H9 (cell line): Measurements from ENCODE around the gene ZNF135. TPM values are rescaled to one million over a fixed set of nuclear protein-coding genes. Genes with fewer than 3 reads are reported as not detected.
A peak's percentile ranks its signal among the peaks of the same experiment; 100 is the strongest.

Experiments
- DNase-seq: peaks from one replicate; pipeline ENCODE4 v3.0.0-alpha.2; 2017
- H2AFZ ChIP-seq: one replicate; pipeline ENCODE4 v1.6.1; 2013; ENCODE audit warnings: mild to moderate bottlenecking, low read length, control low read depth, moderate library complexity
- H2AK5ac ChIP-seq: 2 replicates; pipeline ENCODE4 v1.6.1; 2013; ENCODE audit warnings: low read length, control low read depth, mixed read lengths; ENCODE audit not compliant: insufficient read length
- H2BK120ac ChIP-seq: one replicate; pipeline ENCODE4 v1.6.1; 2013; ENCODE audit warnings: low read depth, mild to moderate bottlenecking, low read length, control low read depth, inconsistent platforms; ENCODE audit not compliant: poor library complexity, severe bottlenecking
- H2BK12ac ChIP-seq: 2 replicates; pipeline ENCODE4 v1.6.1; 2013; ENCODE audit warnings: low read length, control low read depth, mixed read lengths, low read depth; ENCODE audit not compliant: insufficient read length
- H2BK15ac ChIP-seq: 2 replicates; pipeline ENCODE4 v1.6.1; 2013; ENCODE audit warnings: low read depth, low read length, control low read depth
- H2BK20ac ChIP-seq: one replicate; pipeline ENCODE4 v1.6.1; 2013; ENCODE audit warnings: low read depth, mild to moderate bottlenecking, low read length, control low read depth, inconsistent platforms; ENCODE audit not compliant: poor library complexity, severe bottlenecking
- H2BK5ac ChIP-seq: 2 replicates; pipeline ENCODE4 v1.6.1; 2013; ENCODE audit warnings: low read length, control low read depth, mixed read lengths; ENCODE audit not compliant: insufficient read length
- H3K14ac ChIP-seq: 2 replicates; pipeline ENCODE4 v1.6.1; 2013; ENCODE audit warnings: low read length, control low read depth; ENCODE audit not compliant: insufficient read depth
- H3K18ac ChIP-seq: 2 replicates; pipeline ENCODE4 v1.6.1; 2013; ENCODE audit warnings: low read depth, mild to moderate bottlenecking, mixed read lengths, low read length, control low read depth; ENCODE audit not compliant: insufficient read length
- H3K23ac ChIP-seq: 2 replicates; pipeline ENCODE4 v1.6.1; 2013; ENCODE audit warnings: low read length, control low read depth, mixed read lengths, low read depth; ENCODE audit not compliant: insufficient read length
- H3K23me2 ChIP-seq: 2 replicates; pipeline ENCODE4 v1.6.1; 2013; ENCODE audit warnings: low read depth, mild to moderate bottlenecking, mixed read lengths, low read length, control low read depth; ENCODE audit not compliant: insufficient read length, poor library complexity, severe bottlenecking
- H3K27ac ChIP-seq: 2 replicates; pipeline ENCODE4 v1.5.1; 2013; ENCODE audit warnings: low read length, control low read depth, mixed read lengths, low read depth; ENCODE audit not compliant: insufficient read length
- H3K27me3 ChIP-seq: 2 replicates; pipeline ENCODE4 v1.6.1; 2013; ENCODE audit warnings: low read length, control low read depth, inconsistent platforms; ENCODE audit not compliant: insufficient read depth
- H3K4ac ChIP-seq: 2 replicates; pipeline ENCODE4 v1.6.1; 2013; ENCODE audit warnings: low read depth, mild to moderate bottlenecking, control low read depth, inconsistent platforms, low read length, moderate library complexity
- H3K4me1 ChIP-seq: 2 replicates; pipeline ENCODE4 v1.6.1; 2013; ENCODE audit warnings: low read length, control low read depth, inconsistent platforms; ENCODE audit not compliant: insufficient read depth
- H3K4me2 ChIP-seq: 2 replicates; pipeline ENCODE4 v1.6.1; 2013; ENCODE audit warnings: low read length, control low read depth, mixed read lengths; ENCODE audit not compliant: insufficient read length, insufficient read depth
- H3K56ac ChIP-seq: 2 replicates; pipeline ENCODE4 v1.6.1; 2013; ENCODE audit warnings: low read depth, mild to moderate bottlenecking, mixed read lengths, low read length, control low read depth; ENCODE audit not compliant: insufficient read length
- H3K79me1 ChIP-seq: 2 replicates; pipeline ENCODE4 v1.6.1; 2013; ENCODE audit warnings: low read depth, mild to moderate bottlenecking, moderate library complexity, low read length, control low read depth, inconsistent platforms; ENCODE audit not compliant: insufficient read depth, poor library complexity, severe bottlenecking
- H3K79me2 ChIP-seq: 2 replicates; pipeline ENCODE4 v1.6.1; 2013; ENCODE audit warnings: low read length, control low read depth, inconsistent platforms; ENCODE audit not compliant: insufficient read depth
- H3K9ac ChIP-seq: 2 replicates; pipeline ENCODE4 v1.6.1; 2013; ENCODE audit warnings: low read length, control low read depth, mixed read lengths; ENCODE audit not compliant: insufficient read length; ENCODE audit errors: extremely low read depth
- H3K9me3 ChIP-seq: one replicate; pipeline ENCODE4 v1.6.1; 2013; ENCODE audit warnings: low read depth, low read length, inconsistent platforms; ENCODE audit not compliant: control insufficient read depth
- H3T11ph ChIP-seq: one replicate; pipeline ENCODE4 v1.6.1; 2013; ENCODE audit warnings: mild to moderate bottlenecking, low read length, control low read depth, inconsistent platforms
- H4K20me1 ChIP-seq: one replicate; pipeline ENCODE4 v1.6.1; 2013; ENCODE audit not compliant: control insufficient read depth, insufficient read length, insufficient read depth
- H4K5ac ChIP-seq: 2 replicates; pipeline ENCODE4 v1.6.1; 2013; ENCODE audit warnings: low read depth, mild to moderate bottlenecking, mixed read lengths, low read length, control low read depth; ENCODE audit not compliant: insufficient read length
- H4K8ac ChIP-seq: replicated peaks from 2 replicates; pipeline ENCODE4 v1.6.1; 2013; ENCODE audit warnings: low read length, control low read depth, mixed read lengths, low read depth; ENCODE audit not compliant: insufficient read length
- H4K91ac ChIP-seq: 2 replicates; pipeline ENCODE4 v1.6.1; 2013; ENCODE audit warnings: low read depth, mild to moderate bottlenecking, moderate library complexity, mixed read lengths, low read length, control low read depth; ENCODE audit not compliant: insufficient read length
- H3K27ac Mint-ChIP-seq, 3 experiments: 2 replicates in 2 of 3; 3 replicates in 1 of 3; pipeline ENCODE4 v1.8.0; 2020 to 2021; ENCODE audit warnings: mixed read lengths in 3 of 3, mild to moderate bottlenecking in 1 of 3, moderate library complexity in 1 of 3
- H3K27me3 Mint-ChIP-seq: 2 replicates; pipeline ENCODE4 v1.8.0; 2021; ENCODE audit warnings: low read depth, mild to moderate bottlenecking, moderate library complexity, mixed read lengths
- H3K36me3 Mint-ChIP-seq, 3 experiments: 2 replicates in 2 of 3; 3 replicates in 1 of 3; pipeline ENCODE4 v1.8.0; 2020 to 2021; ENCODE audit warnings: low read depth in 3 of 3, mixed read lengths in 3 of 3; ENCODE audit not compliant: insufficient read depth in 1 of 3
- H3K4me1 Mint-ChIP-seq, 2 experiments: 2 replicates each; pipeline ENCODE4 v1.8.0; 2020; ENCODE audit warnings: mixed read lengths in 2 of 2
- H3K4me3 Mint-ChIP-seq, 2 experiments: 2 replicates in 1 of 2; 3 replicates in 1 of 2; pipeline ENCODE4 v1.8.0; 2020 to 2021; ENCODE audit warnings: mild to moderate bottlenecking in 2 of 2, mixed read lengths in 2 of 2, moderate library complexity in 1 of 2
- H3K9me3 Mint-ChIP-seq, 2 experiments: 2 replicates in 1 of 2; 3 replicates in 1 of 2; pipeline ENCODE4 v1.8.0; 2020; ENCODE audit warnings: mild to moderate bottlenecking in 2 of 2, mixed read lengths in 2 of 2, moderate library complexity in 1 of 2
- CTCF ChIP-seq: fragments of 200-600 bp; sonication (generic); conservative IDR thresholded peaks from 3 replicates; pipeline ENCODE4 v1.8.0; 2021; ENCODE audit warnings: antibody characterized with exemption, mild to moderate bottlenecking
- WGBS: extraction: QIAGEN DNeasy Blood & Tissue Kit; methylation state at CpG from one replicate; pipeline ENCODE4 v1.1.7; 2013; ENCODE audit warnings: missing lambda C conversion rate, low lambda C conversion rate, mixed read lengths; ENCODE audit not compliant: insufficient read length; ENCODE audit errors: extremely low coverage; 5-methylcytosine and 5-hydroxymethylcytosine counted together
- total RNA-seq: library from RNA; stranded (reverse); gene quantifications from 2 replicates; pipeline ENCODE4 v1.2.1, GENCODE V29; 2021

ZNF135 gene
- total RNA-seq, 1 experiment from 2014 or later = 4.7 TPM

GRCh38 chr19:58021541-58022282 is 37.4 kb upstream of the ZNF135 start:
- H2BK12ac ChIP-seq = no peak overlapping the region
- no peak overlapping the region for H2BK120ac ChIP-seq
- H3K56ac ChIP-seq = no peak overlapping the region
- H3K27me3 ChIP-seq = no peaks in the 10 kb centered on the region
- Mint-ChIP-seq H3K27me3 (peaks cover 13% of the 10 kb centered on the region), H3K36me3 (peaks cover 7 to 12% (median 11%) of the 10 kb centered on the region in 3 experiments), H3K27ac (no peak overlapping the region), H3K4me1 (no peaks in the 10 kb centered on the region), H3K4me3 (no peak overlapping the region), H3K9me3 (peaks cover 70 to 75% of the 10 kb centered on the region in 2 experiments)
- no peak overlapping the region for H2BK15ac ChIP-seq
- no peak overlapping the region for H3K23ac ChIP-seq
- peak; percentile 74 for TF ChIP-seq CTCF
- no peak overlapping the region for H3T11ph ChIP-seq
- H4K8ac ChIP-seq = no peak overlapping the region
- no peak overlapping the region for H4K91ac ChIP-seq
- no peaks in the 10 kb centered on the region for H3K9me3 ChIP-seq
- no peaks in the 10 kb centered on the region for H3K23me2 ChIP-seq
- H3K79me1 ChIP-seq = no peaks in the 10 kb centered on the region
- no peak overlapping the region for H2BK20ac ChIP-seq
- H2AFZ ChIP-seq = no peak overlapping the region
- H2BK5ac ChIP-seq = no peak overlapping the region
- no peaks in the 10 kb centered on the region for H3K4me1 ChIP-seq
- H3K18ac ChIP-seq = no peak overlapping the region
- H3K27ac ChIP-seq = no peak overlapping the region
- no peak overlapping the region for H3K9ac ChIP-seq
- H3K4ac ChIP-seq = no peak overlapping the region
- DNase-seq = peak; percentile 84
- H2AK5ac ChIP-seq = no peak overlapping the region
- no peak overlapping the region for H4K5ac ChIP-seq
- H4K20me1 ChIP-seq = no peaks in the 10 kb centered on the region
- no peaks in the 10 kb centered on the region for H3K79me2 ChIP-seq
- H3K14ac ChIP-seq = no peak overlapping the region
- no peak overlapping the region for H3K4me2 ChIP-seq
- no CpG with 5 or more reads among the region's 30 CpGs for WGBS
